Mammary epithelial cell (primary cell): ENCODE data around the gene CAPN2.

Source experiments
- EZH2 ChIP-seq: IDR thresholded peaks from 2 replicates; pipeline ENCODE4 v1.6.1; 2012; ENCODE audit warnings: low read length, inconsistent platforms, borderline replicate concordance
- TF ChIP-seq, protein P1 (sequence below), 2 donors: IDR thresholded peaks in 1 of 2; conservative IDR thresholded peaks in 1 of 2; 2 replicates each; pipeline ENCODE4 v1.5.1; 2011 to 2012; ENCODE audit warnings: inconsistent platforms in 2 of 2, low read length in 2 of 2, mild to moderate bottlenecking in 2 of 2, control low read depth in 1 of 2, low read depth in 1 of 2; ENCODE audit not compliant: insufficient read depth in 1 of 2; ENCODE audit errors: extremely low read depth in 1 of 2

- TF ChIP-seq, protein P1, sequence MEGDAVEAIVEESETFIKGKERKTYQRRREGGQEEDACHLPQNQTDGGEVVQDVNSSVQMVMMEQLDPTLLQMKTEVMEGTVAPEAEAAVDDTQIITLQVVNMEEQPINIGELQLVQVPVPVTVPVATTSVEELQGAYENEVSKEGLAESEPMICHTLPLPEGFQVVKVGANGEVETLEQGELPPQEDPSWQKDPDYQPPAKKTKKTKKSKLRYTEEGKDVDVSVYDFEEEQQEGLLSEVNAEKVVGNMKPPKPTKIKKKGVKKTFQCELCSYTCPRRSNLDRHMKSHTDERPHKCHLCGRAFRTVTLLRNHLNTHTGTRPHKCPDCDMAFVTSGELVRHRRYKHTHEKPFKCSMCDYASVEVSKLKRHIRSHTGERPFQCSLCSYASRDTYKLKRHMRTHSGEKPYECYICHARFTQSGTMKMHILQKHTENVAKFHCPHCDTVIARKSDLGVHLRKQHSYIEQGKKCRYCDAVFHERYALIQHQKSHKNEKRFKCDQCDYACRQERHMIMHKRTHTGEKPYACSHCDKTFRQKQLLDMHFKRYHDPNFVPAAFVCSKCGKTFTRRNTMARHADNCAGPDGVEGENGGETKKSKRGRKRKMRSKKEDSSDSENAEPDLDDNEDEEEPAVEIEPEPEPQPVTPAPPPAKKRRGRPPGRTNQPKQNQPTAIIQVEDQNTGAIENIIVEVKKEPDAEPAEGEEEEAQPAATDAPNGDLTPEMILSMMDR (conservative IDR thresholded peaks at IDR 0.05 in 1 of 2, IDR thresholded peaks at IDR 0.05 in 1 of 2; ENCODE audit: extremely low read depth in 1 of 2, insufficient read depth in 1 of 2, low read depth in 1 of 2, low read length in 2 of 2): no peak
- TF ChIP-seq EZH2: no peak
Measured at GRCh38 chr1:223752721-223753515, 40.6 kb downstream of the CAPN2 start.
